ENCODE measurements around the gene SH3GL3.

The SH3GL3 gene

GRCh38 chr15:83462953-83463433 lies 15.9 kb downstream of the SH3GL3 start:
- no peak for DNase-seq

GRCh38 chr15:83470887-83471286 lies 23.7 kb downstream of the SH3GL3 start:
- DNase-seq: no peak

GRCh38 chr15:83471307-83471866 lies 24.2 kb downstream of the SH3GL3 start:
- no peak for DNase-seq

GRCh38 chr15:83472151-83472550 lies 25.0 kb downstream of the SH3GL3 start:
- no peak for DNase-seq

GRCh38 chr15:83472797-83473196 lies 25.7 kb downstream of the SH3GL3 start:
- DNase-seq: no peak

DNA sequence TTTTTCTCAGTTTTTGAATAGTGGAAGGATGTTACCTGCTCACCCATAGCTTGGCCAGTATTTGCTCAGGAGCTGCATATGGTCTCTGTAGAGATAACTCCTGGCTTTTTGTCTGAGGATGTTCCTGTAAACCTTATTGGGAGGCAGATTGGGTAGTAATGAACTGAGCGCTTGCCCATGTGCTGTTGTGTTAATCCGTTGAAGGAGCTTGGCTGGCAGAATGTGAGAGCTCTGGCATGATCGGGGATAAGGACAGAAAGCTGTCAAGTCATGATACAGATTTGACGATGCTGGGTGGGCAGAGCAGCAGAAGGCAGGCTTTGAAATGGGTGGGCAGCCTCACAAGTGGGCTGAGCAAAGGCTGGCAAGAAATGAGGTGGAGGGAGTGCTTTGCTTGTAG lies 27.4 kb downstream of the SH3GL3 start:
- DNase-seq: no peak

- no peak for DNase-seq
Observed at GRCh38 chr15:83475551-83475950, 28.4 kb downstream of the SH3GL3 start.

DNA sequence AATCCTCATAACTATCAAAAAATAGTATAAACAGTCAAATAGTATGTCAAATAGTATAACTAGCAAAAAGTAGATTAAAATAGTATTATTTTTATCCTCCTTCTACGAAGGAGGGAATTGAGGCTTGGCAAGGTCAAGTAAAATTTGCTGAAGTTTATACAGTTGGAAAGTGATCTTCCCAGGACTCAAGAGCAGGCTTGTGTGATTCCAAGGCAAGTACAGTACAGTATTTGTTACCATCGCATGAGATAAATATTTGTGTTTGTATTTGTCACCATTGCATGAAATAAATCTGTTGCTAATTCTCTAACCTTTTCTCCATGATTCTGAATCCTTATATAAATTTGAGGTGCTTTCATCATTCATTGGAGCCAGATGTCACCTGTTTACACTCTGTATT lies 28.9 kb downstream of the SH3GL3 start:
- DNase-seq: no peak

GRCh38 chr15:83476708-83477107 lies 29.6 kb downstream of the SH3GL3 start:
- no peak for DNase-seq

GRCh38 chr15:83477172-83477807 lies 30.1 kb downstream of the SH3GL3 start:
- DNase-seq: no peak

DNA sequence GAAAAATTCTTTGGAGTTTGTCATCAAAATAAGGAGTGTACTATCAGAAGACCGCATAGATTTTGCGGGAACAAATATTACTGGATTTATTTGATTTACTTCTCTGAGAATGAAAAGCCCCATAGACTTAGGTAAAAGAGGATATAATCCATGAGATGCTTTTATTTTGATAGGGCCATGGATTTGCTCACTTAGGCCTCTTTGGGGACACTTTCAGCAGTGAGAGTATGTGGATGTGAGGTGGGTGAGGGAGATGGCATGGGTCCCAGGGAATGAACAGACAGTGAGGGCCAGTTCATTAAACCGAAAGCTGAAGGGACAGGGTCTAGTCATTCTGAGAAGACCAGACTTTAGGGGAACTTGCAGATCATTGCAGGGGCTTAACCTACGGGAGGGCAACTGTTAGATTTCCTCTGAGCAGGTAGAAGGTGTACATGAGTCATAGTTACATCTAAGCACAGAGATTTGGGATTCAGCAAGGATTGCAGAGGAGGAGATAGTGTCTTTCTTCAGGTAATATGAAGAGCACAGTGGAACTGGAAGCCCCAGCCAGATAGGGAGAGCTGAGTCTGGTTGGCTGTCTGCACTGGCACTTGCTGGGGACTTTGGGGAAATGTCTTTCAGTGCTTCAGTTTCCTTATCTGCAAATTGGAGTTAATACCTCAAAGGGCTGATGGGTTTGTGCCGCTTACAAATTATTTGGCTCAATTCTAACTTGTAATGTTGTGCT lies 30.8 kb downstream of the SH3GL3 start:
- DNase-seq: no peak

GRCh38 chr15:83483612-83484011 lies 36.5 kb downstream of the SH3GL3 start:
- no peak for DNase-seq

DNA sequence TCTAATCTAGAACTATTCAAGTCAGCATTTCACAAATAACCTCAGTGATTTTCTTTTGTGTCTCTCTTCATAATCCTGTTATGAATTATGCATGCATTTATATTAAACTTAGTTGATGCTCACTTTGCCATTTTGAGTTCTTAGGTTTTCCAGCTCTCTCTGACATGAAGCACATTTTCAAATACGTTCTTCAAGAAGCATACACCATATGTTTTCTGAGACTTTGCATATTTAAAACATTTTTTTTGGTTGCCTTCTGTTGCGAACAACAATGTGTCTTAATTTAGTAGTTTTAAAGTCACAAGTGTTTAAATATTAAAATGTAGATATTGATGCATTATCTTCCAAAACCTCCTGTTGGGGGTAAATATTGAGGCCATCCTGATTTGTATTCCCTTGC lies 37.5 kb downstream of the SH3GL3 start:
- DNase-seq: no peak

- DNase-seq: no peak
Observed at GRCh38 chr15:83486363-83486762, 39.2 kb downstream of the SH3GL3 start.

- no peak for DNase-seq
Observed at GRCh38 chr15:83487519-83487918, 40.4 kb downstream of the SH3GL3 start.

GRCh38 chr15:83489690-83490089 lies 42.5 kb downstream of the SH3GL3 start:
- DNase-seq: no peak

DNA sequence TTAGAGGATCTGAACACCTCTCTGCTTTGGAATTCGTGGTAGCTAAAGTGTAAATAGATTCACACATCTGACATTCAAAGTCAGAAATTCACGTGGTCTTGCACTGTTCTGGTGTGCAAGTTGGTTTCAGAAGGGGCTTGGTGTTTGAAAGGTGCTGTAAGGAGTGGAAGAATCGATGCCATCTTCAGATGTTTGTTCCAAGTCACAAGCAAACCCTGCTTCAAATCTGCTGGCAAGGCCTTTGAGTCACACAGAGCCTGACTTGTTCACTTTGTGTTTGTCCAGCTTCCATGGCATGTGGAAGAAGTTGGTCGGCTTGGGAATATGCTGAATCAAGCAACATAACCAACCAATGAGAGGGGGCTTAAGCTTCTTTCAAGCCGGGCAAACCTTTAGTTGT lies 44.3 kb downstream of the SH3GL3 start:
- DNase-seq: no peak

- DNase-seq: no peak
Observed at GRCh38 chr15:83496766-83497165, 49.6 kb downstream of the SH3GL3 start.

DNA sequence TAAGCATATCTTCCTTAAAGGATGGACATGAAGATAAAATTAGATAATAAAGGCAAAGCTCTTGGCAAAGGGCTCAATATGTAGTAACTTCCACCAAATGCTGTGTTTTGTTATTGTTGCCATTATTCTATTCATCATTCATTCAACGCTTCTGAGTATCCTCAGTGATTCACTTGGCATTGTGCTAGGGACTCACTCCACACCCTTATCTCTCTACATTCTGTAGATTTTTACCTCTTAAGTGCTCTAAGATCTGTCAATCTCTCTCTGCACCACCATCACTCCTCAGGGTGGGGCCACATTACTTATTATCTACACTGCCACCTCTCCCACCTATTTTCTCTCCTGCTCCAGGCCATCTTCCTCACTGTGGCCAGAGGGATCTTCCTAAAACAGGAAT lies 51.2 kb downstream of the SH3GL3 start:
- DNase-seq: no peak

GRCh38 chr15:83498801-83499200 lies 51.7 kb downstream of the SH3GL3 start:
- no peak for DNase-seq

DNA sequence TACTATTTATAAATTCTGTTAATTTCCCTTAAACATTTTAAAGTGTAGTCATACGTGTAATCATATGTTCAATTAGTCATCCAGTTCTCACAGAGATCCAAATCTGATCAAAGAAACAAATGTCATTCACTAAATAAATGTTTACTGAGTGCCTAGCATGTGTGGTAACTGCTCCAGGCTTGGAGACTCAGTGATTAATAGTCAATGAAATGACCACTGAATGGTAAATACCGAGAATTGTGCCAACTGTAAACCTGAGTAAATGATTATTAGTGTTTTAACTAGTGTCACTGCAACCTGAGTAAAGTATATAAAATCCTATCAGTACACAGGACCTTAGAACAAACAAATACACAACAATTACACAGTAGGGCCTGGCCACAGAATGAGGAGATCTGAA lies 52.3 kb downstream of the SH3GL3 start:
- DNase-seq: no peak

DNA sequence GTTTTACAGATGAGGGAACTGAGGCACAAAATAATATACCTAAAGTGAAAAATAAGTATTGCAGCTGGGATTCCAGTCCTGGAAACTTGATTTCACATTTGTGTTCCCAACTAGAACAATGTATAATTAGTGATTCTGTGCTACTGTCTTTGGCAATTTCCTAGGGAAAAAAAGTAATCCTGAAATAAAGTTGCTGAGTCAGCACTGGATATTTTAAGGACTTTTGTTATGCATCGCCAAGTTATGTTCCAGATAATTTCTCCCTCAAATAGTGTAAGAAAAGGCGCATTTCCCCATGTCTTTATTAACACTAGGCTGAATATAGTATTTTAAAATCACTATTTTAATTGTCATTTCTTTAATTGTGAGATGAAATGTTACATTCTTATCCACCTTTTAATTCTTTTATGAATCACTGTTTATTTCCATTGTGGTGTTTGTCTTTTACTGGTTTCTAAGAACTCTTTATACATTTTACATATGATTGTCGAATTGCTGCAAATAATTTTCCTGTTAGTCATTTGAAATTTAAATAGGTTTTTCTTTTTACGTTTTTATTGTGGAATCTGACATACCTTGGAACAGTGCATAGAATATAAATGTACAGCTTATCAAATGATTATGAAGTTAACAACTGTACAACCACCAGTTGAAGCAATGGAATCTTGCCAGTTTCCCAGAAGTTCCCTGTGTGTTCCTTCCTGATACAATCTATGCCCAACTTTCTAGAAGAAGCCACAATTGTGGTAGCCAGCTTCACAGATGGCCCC lies 56.6 kb downstream of the SH3GL3 start:
- no peak for DNase-seq

DNA sequence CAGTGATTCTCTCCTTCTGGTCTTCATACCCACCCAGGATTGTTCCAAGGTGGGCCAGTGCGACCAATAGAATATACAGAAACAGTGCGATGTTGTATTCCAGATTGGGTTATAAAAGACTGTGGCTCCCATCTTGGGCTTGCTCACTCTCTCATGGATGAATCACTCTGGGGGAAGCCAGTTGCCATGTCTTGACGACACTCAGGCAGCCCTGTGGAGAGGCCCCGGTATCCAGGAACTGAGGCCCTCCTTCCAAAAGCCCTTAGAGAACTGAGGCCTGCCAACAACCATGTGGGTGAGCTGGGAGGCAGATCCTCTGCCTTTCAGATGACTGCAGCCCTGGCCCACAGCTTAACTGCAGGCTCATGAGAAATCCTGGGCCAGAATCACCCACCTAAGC lies 57.2 kb downstream of the SH3GL3 start:
- DNase-seq: no peak

- DNase-seq: no peak
Observed at GRCh38 chr15:83510001-83510400, 62.9 kb downstream of the SH3GL3 start.
